MM.1S (cell line): ENCODE results near the gene ZNF568.

Experiments used
- EZH2phosphoT487 ChIP-seq: fragments of 300-600 bp; sonication (generic); IDR thresholded peaks from 2 replicates; pipeline ENCODE4 v1.6.1; 2018; ENCODE audit warnings: antibody characterized with exemption, low read length
- TF ChIP-seq, protein P1 (sequence below): fragments of 300-600 bp; sonication (generic); IDR thresholded peaks from 2 replicates; pipeline ENCODE4 v1.5.1; 2016; ENCODE audit warnings: antibody characterized with exemption, low read length, mixed read lengths

- no peak for TF ChIP-seq EZH2phosphoT487
- TF ChIP-seq, protein P1, sequence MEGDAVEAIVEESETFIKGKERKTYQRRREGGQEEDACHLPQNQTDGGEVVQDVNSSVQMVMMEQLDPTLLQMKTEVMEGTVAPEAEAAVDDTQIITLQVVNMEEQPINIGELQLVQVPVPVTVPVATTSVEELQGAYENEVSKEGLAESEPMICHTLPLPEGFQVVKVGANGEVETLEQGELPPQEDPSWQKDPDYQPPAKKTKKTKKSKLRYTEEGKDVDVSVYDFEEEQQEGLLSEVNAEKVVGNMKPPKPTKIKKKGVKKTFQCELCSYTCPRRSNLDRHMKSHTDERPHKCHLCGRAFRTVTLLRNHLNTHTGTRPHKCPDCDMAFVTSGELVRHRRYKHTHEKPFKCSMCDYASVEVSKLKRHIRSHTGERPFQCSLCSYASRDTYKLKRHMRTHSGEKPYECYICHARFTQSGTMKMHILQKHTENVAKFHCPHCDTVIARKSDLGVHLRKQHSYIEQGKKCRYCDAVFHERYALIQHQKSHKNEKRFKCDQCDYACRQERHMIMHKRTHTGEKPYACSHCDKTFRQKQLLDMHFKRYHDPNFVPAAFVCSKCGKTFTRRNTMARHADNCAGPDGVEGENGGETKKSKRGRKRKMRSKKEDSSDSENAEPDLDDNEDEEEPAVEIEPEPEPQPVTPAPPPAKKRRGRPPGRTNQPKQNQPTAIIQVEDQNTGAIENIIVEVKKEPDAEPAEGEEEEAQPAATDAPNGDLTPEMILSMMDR, result no peak
These were observed 859 bp downstream of the ZNF568 start for GRCh38 chr19:36916991-36917390.
